NCI-H2171 treated with DMSO at 0.1 percent for 48 hours (cell line): ENCODE measurements around the gene KIF24.
"Not testable (repeated sequence)": the region's sequence is repeated elsewhere in the genome, so short reads cannot be mapped to it uniquely, and the experiment has no call there.

Source experiments
- DNase-seq: peaks from one replicate; lab custom pipeline; 2025; lab: John Stamatoyannopoulos, UW

KIF24 gene, protein sequence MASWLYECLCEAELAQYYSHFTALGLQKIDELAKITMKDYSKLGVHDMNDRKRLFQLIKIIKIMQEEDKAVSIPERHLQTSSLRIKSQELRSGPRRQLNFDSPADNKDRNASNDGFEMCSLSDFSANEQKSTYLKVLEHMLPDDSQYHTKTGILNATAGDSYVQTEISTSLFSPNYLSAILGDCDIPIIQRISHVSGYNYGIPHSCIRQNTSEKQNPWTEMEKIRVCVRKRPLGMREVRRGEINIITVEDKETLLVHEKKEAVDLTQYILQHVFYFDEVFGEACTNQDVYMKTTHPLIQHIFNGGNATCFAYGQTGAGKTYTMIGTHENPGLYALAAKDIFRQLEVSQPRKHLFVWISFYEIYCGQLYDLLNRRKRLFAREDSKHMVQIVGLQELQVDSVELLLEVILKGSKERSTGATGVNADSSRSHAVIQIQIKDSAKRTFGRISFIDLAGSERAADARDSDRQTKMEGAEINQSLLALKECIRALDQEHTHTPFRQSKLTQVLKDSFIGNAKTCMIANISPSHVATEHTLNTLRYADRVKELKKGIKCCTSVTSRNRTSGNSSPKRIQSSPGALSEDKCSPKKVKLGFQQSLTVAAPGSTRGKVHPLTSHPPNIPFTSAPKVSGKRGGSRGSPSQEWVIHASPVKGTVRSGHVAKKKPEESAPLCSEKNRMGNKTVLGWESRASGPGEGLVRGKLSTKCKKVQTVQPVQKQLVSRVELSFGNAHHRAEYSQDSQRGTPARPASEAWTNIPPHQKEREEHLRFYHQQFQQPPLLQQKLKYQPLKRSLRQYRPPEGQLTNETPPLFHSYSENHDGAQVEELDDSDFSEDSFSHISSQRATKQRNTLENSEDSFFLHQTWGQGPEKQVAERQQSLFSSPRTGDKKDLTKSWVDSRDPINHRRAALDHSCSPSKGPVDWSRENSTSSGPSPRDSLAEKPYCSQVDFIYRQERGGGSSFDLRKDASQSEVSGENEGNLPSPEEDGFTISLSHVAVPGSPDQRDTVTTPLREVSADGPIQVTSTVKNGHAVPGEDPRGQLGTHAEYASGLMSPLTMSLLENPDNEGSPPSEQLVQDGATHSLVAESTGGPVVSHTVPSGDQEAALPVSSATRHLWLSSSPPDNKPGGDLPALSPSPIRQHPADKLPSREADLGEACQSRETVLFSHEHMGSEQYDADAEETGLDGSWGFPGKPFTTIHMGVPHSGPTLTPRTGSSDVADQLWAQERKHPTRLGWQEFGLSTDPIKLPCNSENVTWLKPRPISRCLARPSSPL (N-terminal part only)

DNA sequence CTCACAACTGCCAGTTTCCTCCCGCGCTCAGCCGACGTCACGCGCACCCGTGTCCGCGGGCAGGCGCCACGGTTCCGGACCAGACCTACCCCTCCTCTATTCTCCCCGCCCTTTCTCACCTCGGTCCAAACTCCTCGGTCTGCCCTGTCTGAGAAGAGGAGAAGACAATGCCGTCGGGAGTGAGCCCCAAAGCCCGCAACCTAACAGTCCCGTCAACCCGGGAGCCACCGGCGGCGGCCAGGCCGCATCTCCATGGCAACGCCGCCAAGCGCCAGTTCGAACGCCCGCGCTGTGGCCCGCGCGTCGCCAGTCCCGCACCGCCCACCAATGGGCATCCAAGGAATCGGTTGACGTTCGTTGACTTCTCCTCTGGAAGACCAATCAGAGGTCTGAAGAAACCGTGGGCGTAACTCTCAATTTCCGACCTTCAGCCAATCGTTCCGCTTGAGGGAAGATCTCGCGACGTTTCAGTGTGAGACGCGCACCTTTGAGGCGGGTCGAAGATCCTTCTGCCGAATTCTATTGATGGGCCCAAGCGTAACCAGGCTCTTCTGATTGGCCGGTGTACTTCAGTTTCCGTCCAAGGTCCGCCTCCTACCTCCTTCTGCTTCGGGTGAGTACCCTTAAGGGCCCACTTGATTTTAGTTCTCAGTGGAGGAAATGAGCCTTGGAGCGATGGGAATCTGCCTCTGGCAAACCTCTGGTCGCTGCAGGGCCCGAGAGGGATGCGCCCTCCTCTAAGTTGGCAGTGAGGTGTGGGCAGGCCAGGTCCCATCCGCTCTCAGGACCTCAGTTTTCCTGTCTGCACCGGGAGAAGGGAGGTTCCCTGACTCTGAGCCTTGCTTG is at the start of gene KIF24, which contains the start of gene NUDT2:
Gene KIF24, minus strand, starts transcription at position 282 of the 846 bp plus-strand sequence. CDS start 17,922 bp downstream, outside the sequence.
Gene NUDT2, plus strand, starts transcription at position 583 of the 846 bp plus-strand sequence. CDS start 9,471 bp downstream, outside the sequence.
- peak; percentile 98 for DNase-seq

DNA sequence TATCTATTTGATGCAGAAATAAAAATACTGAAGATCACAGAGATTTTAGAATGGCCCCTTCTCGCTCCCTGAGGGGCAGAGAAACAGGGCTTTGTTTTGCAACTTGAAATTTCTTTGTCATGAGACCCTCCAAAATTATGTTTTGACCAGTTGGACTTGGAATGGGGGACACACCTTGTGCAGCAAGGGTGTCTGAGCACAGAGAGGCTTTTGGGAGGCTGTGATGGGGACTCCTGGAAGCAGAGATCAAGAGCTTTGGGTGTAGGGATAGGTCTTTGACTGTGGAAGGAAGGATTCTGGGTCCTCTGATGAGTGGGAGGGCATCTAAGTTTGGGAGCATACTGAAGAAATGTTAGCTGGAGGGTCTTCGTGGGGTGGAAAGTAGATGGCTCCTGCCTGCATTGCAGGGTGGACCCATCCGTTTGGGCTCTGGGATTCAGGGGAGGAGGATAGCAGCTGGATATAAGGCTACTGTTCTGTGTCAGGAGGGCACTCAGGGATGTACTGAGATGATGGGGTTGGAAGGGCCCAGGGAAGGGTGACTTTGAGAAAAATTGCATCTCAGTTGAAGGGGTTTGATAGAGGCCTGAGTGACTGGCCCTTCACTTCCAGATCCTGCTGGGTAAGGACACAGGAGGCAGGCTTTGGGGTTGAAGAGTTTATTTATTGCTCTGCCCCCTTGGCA is 49.5 kb upstream of the KIF24 start:
- DNase-seq, result no peak

DNA sequence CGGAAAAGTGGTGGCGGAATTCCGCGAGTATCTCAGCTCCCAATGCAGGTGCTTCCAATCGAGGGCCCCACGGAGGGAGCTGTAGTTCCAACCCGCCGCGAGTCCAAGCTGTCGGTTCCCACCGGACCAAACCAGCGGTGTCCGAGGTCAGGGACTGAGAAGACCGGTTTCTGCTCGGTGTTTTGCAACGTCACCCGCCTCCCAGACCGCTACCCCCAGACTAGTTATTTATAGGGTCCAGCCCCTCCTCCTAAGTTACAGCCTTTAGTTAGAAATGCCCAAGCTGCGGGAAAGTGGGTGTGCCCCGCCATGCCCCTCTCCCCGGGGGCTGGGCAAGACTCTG is 48.3 kb upstream of the KIF24 start:
- no peak for DNase-seq

DNA sequence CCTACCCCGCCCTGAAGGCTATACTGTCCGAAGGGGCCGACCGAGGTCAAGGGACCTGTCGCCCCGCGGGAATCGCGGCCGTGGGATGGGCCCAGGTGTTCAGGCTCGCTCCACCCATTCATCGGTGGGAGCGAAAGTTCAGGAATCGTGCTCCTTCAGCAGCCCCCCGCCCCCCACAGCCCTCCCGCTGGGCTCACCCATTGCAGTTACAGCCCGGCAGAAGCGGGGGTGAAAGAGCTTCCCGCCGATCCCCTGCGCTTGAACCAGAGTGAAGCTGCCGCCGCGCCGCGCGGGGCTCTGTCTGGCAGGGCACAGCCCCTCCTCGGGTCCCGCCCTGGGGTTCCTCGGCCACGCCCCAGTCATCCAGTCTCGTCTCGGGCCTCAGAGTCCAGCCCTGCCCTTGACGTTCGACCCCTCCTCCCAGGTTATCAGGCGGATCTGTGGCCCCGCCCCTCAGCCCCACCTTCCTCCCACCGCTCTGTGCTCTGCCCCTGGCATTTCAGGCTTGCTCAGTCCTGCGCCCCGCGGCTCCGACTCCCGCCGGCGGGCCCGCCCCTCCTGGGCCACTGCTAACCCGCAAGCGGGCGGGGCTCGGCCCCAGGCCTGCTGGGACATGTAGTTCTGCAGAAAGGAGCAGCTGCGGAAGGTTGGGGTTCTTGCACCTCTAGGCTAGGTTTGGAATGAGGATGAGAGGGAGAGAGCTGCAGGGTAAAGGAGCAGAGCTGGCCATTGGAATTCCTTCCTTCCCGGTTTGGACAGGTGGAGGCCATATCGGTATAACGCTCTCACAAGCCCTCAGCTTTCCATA is 47.7 kb upstream of the KIF24 start, which contains the start of gene MYORG:
Gene MYORG, minus strand, starts transcription at position 303 of the 808 bp plus-strand sequence. CDS start 3,955 bp downstream, outside the sequence.
- peak; percentile 88 for DNase-seq

DNA sequence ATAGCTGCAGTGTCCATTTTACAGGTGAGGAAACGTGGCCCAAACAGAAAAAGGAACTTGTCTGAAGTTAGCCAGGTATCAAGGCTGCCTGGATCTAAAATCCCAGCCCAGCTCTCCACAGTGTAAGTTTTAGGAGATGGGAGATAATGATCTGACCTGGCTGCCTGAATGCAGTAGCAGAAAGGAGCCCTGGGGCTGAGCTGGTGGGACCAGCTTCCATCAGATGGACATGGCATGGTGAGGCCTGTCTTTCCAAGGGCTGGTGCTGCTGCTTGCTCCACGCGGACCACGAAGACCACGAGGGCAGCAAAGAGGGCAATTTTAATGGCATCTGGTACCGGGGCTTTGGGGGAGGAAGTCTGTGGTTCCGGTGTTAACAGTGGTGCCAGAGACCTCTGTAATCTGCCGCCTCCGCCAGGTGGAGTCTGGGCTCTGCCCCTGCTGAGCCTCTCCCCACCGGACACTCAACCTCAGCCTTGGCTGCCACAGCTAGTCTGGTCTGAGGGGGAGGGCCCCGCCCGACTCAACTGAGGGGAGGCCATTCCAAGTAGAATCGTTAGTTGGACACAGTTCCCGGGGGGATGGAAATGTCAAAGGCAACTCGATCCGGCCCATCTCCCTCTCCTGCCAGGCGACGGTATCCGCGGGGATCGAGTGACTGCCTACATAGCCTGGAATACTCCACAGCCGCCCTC is 47.0 kb upstream of the KIF24 start:
- no peak for DNase-seq

DNA sequence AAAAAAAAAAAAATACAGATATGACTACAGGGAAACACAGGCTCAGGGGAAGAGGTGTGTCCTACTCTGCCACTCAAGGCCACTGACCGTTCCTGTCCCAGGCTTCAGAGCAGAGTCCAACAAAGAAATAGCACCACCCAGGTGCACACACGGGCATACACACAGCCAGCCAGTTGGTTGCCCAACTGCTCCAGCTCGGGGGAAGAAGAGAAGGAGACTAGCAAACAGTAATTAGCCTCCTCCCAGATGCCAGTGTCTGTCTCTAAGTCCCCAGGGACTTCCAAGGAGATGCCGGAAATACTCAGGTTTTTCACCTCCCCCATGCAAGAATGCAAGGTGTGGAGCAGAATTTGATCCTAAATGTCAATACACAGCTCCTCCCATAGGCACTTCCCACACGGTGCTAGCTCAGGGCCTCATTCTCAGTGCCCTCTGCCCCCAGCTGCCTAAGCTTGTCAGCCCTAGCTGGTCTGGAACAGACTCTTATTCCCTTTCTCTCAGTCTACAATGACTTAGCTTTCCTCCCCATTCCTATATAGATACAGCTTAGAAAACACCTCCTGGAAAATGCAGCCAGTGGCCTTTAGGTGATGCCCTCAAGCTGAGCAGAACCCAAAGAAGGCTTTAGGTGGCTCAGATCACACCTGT is 46.0 kb upstream of the KIF24 start:
- DNase-seq, result peak; percentile 90

DNA sequence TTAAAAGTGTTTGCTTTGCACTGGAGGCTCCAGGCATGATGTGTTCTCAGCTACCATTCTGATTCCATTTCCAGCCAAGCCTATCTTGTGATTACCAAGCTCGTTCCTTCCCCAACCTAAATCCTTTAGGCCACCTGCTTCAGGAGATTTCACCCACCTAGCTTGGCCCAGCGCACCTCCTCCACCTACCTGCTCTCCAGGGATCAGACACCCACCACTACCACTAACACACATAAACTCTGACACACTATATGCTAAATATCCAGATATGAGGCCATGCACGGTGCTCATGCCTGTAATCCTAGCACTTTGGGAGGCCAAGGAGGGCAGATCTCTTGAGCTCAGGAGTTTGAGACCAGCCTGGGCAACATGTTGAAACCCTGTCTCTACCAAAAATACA is 45.3 kb upstream of the KIF24 start:
- DNase-seq, result no peak

DNA sequence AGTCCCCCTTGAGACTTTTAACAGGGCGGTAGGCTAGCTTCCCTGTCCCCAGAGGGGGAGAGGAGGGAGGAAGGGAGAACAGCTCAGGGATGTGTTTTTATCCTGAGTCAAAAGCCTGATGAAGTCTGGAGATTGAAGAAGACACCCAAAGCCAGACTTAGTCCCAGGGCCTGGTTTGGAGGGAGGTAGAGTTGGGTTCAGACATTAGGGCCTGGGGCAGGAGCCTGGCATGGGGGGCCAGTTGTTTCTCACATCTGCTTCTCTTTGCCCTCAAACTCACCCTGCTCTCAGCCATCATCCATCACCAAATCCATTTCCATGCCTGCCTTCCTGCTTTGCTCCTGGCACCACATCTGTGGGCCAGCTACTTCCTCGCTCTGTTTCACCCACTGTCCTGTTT is 44.7 kb upstream of the KIF24 start:
- DNase-seq, result no peak

DNA sequence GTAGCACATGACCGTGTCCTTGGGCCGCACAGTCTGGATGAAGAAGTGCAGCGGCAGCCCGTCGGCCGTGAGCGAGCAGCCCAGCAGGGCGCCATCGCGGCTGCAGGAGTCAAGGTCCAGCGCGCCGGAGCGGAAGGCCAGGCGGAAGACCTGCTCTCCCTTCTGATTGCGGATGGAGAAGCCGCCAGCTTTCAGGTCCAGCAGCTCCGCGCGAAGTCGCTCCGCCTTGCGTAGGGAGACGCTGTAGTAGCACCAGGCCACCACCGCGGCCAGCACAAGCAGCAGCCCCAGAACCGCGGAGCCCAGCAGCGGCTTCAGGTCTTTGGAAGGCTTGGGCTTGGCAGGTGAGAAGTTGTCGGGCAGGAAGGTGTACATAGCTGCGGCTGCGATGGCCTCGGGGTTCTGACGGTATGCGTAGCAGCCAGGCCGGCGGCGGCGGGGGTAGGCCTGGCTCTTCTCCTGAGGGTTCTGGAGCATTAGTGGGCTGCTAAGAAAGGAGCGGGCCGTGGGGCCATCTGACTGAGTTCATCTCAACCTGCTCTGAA is 43.5 kb upstream of the KIF24 start:
- no peak for DNase-seq

DNA sequence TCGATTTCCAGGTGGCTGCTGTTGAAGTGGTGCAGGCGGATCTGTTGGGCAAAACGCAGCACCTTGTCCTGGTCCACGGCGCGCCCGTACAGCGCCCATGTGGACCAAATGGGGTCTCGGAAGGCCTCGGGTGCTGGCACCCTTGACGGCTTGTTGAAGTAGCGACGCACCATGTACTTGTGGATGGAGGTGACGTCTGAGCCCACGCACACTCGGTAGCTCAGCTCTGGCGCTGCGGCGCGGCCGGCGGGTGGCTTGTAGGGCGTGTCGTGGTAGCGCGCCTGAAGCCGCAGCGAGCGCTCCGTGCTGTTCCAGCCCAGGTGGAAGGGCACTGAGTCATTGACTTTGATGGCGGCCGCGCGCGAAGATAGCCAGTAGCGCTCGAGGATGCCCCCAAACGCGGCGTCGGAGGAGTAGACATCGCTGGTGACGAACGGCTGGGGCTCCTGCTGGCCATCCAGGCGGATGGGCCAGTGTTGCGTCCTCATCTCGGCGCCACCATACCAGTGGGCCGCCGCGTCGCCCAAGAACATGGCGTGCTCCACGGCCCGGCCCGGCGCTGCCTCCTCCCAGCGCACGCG is 42.9 kb upstream of the KIF24 start:
- DNase-seq, result no peak

DNA sequence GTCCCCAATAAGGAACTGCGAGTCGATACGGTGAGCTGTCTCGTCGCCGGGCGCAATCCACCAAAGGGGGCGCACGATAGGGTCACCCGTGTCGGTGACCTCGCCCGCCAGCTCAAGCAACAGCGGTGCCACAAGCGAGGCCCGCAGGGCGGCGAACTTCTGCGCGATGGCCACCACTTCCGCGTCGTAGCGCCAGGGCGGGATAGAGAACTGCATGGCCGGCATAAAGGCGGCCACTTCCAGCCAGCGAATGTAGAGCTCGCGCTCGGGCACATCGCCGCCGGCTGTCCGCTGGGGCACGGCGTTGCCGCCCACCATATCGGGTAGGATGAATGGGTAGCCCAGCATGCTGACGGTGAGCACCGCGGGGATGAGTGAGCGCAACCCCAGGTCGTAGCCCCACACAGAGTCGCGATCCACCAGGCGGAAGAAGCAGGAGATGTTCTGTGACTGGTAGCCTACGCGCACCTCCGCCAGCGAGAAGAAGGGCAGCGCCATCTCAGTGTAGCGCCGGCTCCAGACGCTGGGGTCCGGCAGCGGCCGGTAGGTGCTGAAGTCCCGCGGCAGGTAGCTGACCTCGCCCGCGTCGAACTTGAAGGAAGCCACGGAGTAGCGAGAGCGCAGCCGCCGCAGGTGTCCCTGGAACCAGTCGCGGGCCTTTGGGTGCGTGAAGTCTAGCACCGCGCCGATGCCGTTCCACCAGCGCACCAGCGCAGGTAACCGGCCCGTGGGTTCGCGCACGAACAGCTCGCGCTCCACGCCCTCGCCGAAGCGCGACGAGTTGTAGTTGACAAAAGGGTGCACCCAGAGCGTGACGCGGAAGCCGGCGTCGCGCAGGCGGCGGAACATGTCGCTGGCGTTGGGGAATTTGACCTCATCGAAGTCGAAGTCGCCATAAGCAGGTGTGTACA is 42.2 kb upstream of the KIF24 start:
- DNase-seq, result no peak

DNA sequence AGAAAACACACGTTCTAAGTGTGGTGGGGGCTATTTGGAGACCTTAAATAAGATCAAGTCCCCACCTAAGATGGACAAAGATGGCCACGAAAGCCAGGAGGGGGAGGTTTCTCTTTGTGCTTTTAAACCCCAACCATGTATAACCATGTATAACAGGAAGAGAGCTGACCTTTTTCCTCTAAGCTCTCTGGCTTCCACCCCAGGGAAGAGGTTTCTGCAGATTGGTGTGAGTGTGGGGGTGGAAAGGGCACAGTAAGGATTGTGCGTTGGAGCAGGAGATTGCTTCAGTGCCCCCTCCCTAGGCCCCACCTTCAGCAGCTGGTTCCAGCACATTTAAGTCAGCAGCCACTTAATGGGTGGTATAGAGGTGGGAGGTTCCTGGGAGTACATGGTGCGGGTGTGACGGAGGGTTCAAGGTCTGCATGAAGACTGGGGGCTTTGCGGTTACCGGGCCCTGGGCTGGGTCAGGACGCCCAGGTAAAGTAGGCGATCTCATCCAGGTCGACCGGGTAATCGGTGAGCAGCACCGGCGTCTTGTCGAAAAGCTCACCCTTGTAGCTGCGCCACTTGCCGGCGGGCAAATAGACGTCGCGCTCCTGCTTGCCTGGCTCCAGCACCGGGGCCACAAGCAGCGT is 41.4 kb upstream of the KIF24 start:
- no peak for DNase-seq

DNA sequence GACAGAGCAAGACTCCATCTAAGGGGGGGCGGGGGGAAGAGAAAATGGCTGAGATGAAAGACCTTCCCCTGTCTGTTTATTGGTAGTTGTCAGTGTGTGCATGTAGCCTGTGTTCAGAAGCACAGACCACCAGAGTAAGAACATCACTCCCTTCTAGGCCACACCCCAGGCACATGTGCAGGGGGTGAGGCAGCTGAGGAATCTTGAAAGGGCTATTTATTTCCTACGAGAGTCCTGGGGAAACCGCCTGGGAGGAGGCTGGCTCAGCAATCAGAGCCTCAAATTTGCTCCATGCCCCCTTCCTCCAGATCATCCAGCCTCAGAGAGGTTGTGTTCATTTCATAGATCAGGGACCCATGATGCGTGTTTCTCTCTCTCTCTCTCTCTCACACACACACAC is 40.6 kb upstream of the KIF24 start:
- no peak for DNase-seq

DNA sequence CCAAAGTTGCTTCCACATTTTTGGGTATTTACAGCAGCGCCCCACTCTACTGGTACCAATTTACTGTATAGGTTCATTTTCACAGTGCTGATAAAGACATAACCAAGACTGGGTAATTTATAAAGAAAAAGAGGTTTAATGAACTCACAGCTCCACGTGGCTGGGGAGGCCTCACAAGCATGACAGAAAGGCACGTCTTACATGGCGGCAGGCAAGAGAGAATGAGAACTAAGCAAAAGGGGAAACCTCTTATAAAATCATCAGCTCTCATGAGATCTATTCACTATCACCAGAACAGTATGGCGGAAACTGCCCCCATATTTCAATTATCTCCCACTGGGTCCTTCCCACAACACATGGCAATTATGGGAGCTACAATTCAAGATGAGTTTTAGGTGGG is 39.7 kb upstream of the KIF24 start:
- DNase-seq, result not testable (repeated sequence)

DNA sequence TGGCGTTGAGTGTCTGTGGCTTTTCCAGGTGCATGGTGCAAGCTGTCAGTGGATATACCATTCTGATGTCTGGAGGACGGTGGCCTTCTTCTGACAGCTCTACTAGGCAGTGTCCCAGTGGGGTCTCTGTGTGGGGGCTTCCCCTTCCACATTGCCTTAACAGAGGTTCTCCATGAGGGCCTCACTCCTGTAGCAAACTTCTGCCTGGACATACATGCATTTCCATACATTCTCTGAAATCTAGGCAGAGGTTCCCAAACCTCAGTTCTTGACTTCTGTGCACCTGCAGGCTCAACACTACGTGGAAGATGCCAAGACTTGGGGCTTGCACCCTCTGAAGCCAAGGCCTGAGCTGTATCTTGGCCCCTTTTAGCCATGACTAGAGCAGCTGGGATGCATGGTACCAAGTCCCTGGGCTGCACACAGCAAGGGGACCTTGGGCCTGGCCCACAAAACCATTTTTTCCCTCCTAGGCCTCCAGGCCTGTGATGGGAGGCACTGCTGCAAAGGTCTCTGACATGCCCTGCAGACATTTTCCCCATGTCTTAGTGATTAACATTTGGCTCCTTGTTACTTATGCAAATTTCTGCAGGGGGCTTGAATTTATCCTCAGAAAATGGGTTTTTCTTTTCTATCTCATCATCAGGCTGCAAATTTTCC is 38.8 kb upstream of the KIF24 start:
- DNase-seq, result not testable (repeated sequence)

DNA sequence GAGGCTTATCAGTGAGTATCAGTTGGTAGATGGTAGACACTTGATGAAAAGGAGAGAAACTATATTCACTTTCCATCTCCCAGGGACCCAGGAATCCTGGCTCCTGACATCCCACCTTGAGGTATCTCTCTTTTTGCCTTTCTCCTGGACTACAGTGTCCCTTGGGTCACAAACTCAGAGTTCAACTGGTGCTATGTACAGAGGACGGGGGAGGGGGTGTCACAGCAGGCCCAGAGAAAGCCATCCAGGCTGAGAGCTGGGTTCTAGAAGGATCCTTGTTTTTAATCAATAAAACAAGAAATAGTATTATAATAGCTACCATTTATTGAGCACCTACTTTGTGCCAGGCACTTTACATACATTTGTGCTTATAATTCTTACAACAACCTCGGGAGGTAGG is 37.3 kb upstream of the KIF24 start:
- DNase-seq, result no peak
